Mammary epithelial cell (primary cell): ENCODE results near the gene PDE11A.

Experiments used
- EZH2 ChIP-seq: IDR thresholded peaks from 2 replicates; pipeline ENCODE4 v1.6.1; 2012; ENCODE audit warnings: low read length, inconsistent platforms, borderline replicate concordance
- TF ChIP-seq, protein P1 (sequence below), 2 donors: IDR thresholded peaks in 1 of 2; conservative IDR thresholded peaks in 1 of 2; 2 replicates each; pipeline ENCODE4 v1.5.1; 2011 to 2012; ENCODE audit warnings: inconsistent platforms in 2 of 2, low read length in 2 of 2, mild to moderate bottlenecking in 2 of 2, control low read depth in 1 of 2, low read depth in 1 of 2; ENCODE audit not compliant: insufficient read depth in 1 of 2; ENCODE audit errors: extremely low read depth in 1 of 2

DNA sequence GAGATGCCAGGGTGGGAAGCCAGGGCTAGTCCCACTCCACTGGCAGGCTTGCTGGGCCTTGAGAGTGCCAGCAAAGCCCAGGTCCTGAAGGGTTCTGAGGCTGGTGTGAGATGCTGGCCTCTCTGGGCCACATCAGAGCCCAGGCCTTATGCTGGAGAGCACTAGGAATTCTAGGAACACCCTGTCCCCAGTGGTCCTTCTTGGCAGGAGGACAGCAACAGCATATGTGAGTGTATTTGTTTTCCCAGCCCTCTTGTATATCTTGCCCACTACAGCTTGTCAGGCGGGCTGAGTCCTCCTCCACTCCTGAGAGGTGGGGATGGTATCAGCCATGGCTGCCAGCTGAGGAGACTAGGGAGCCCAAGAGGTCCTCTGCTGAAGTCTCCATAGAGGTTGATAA lies 327.0 kb downstream of the PDE11A start:
- TF ChIP-seq, protein P1, sequence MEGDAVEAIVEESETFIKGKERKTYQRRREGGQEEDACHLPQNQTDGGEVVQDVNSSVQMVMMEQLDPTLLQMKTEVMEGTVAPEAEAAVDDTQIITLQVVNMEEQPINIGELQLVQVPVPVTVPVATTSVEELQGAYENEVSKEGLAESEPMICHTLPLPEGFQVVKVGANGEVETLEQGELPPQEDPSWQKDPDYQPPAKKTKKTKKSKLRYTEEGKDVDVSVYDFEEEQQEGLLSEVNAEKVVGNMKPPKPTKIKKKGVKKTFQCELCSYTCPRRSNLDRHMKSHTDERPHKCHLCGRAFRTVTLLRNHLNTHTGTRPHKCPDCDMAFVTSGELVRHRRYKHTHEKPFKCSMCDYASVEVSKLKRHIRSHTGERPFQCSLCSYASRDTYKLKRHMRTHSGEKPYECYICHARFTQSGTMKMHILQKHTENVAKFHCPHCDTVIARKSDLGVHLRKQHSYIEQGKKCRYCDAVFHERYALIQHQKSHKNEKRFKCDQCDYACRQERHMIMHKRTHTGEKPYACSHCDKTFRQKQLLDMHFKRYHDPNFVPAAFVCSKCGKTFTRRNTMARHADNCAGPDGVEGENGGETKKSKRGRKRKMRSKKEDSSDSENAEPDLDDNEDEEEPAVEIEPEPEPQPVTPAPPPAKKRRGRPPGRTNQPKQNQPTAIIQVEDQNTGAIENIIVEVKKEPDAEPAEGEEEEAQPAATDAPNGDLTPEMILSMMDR (conservative IDR thresholded peaks at IDR 0.05 in 1 of 2, IDR thresholded peaks at IDR 0.05 in 1 of 2; ENCODE audit: extremely low read depth in 1 of 2, insufficient read depth in 1 of 2, low read depth in 1 of 2, low read length in 2 of 2), result no peak
- TF ChIP-seq EZH2, result no peak
